Activated T-cell treated with anti-CD3 and anti-CD28 coated beads for 24 hours (primary cell): ENCODE data around the gene AHRR.
"Not testable (repeated sequence)": the region's sequence is repeated elsewhere in the genome, so short reads cannot be mapped to it uniquely, and the experiment has no call there.

Experiments used
- DNase-seq: peaks from one replicate; pipeline ENCODE4 v3.0.0-alpha.2; 2020; ENCODE audit warnings: low read depth

Gene AHRR

DNA sequence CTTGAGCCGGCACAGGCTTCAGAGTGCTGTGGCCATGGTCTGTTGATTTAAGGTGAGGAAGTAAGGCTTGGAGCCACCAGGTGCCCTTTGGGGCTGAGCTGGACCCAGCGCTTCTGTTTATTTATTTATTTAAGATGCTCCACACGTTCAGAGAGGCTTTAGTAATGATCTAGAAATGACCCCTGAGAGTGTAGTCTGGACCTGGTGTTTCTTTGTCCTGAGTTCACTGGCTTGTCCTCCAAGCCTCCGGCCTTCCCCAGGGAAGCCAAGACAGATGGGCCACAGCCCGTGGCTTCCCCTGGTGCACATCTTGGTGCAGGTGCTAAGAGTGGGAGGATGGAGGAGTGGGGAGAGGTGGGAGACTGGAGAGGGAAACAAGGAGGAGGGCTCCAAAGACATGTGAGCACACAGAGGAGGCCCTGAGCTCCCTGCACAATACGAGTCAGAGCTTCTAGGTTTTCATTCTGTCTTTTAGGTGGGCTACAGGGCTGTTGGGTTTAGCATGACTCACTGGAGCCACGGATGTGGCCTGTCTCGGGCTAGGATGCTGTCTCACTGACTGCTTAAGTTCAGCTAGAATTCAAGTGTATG lies 56.9 kb downstream of the AHRR start:
- no peak for DNase-seq

DNA sequence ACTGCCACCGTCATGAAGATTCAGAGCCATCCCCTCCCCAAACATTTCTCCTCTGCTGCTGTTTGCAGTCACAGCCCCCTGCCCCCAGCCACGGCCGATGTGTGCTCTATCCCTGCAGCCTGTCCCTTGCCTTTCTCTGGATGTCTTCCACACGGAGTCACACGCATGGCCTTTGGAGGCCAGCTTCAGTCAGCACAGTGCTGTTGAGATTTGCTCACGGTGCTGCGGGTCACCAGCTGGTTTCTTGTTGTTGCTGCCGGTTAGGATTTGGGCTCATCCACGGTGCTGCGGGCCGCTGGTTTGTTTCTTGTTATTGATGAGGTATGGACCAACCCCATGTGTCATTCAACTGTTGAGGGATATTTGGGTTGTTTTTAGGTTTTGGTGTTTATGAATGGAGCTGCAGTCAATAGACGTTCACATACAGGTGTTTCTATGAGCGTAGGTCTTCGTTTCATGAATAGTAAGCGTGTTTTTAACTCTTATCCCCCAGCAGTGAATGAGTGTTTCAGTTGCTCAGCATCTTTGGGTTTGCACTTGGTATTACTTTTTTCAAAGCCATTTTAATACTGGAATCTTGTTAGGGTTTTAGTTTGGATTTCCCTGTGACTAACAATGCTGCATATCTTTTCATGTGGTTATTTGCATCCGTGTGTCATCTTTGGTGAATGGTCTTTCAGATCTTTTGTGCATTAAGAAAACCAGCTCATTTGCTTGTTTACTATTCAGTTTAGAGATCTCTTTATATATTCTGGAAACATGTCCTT lies 57.6 kb downstream of the AHRR start:
- no peak for DNase-seq

DNA sequence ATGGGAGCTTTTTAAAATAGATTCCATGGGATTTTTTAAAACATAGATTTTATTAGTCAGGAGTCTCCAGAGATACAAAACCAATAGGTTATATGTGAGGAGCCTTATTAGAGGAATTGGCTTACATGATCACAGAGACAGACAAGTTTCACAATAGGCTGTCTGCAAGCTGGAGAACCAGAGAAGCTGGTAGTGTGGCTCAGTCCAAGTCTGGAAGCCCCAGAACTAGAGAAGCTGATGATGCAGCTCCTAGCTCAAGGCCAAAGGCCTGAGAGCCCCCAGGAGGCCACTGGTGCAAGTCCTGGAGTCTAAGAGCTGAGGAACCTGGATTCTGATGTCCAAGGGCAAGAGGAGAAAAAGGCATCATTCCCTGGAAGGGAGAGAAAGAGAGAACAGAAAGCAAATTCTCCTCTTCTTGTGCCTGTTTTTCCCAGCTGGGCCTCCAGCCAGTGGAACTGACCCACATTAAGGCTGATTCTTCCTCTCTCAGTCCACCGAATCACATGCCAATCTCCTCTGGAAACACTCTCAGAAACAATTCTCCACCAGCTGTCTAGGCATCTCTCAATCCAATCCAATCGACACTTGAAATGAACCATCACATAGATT lies 59.3 kb downstream of the AHRR start:
- DNase-seq = no peak

DNA sequence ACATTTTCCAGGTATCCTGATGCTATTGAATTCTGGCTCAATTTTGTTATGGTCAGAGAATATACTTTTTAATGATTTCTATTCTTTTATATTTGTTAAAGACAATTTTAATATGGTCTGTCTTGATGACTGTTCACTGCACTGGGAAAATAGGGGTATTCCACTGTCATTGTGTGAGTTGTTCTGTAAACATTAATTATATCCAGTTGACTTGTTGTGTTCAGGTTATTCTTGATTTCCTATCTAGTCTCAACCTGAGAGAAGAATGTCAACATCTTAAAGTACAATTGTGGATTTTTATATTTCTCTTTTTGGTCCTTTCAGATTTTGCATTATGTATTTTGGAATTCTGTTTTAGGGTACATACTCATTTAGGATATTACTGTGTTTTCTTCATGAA lies 61.6 kb downstream of the AHRR start:
- DNase-seq = no peak

DNA sequence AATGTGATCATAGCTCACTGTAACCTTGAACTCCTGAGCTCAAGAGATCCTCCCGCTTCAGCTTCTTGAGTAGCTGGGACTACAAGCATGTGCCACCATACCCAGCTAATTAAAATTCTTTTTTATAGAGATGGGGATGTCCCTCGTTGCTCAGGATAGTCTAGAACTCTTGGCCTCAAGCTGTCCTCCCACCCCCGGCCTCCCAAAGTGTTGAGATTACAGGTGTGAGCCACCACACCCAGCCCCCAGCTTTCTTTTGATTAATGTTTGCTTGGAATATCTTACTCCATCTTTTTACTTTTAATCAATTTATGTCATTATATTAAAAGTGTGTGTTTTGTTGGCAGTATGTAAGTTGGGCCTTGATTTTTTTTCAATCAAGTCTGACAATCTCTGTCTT lies 62.1 kb downstream of the AHRR start:
- DNase-seq = no peak

DNA sequence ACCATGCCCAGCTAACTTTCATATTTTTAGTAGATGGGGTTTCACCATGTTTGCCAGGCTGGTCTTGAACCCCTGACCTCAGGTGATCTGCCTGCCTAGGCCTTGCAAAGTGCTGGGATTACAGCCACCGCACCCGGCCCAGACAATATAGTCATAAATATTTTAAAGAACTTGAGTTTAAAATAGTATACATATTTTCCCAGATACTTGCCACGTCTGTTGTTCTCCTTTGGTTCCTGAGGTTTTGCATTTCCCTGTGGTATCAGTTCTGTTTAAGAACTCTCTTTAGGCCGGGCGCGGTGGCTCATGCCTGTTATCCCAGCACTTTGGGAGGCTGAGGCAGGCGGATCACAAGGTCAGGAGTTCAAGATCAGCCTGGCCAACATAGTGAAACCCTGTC lies 63.1 kb downstream of the AHRR start:
- DNase-seq = not testable (repeated sequence)

DNA sequence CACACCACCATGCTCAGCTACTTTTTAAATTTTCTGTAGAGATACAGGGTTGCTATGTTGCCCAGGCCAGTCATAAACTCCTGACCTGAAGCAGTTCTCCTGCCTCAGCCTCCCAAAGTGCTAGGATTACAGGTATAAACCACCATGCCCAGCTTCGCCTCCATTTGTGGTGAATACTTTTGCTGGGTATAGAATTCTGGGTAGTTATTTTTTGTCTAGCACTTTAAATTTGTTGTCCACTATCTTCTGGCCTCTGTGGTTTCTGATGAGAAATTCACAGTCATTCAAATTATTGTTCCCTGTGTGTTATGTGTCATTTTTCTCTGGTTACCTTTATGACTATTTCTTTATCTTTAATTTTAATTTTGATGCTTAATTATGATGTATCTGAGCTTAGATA lies 63.8 kb downstream of the AHRR start:
- no peak for DNase-seq

DNA sequence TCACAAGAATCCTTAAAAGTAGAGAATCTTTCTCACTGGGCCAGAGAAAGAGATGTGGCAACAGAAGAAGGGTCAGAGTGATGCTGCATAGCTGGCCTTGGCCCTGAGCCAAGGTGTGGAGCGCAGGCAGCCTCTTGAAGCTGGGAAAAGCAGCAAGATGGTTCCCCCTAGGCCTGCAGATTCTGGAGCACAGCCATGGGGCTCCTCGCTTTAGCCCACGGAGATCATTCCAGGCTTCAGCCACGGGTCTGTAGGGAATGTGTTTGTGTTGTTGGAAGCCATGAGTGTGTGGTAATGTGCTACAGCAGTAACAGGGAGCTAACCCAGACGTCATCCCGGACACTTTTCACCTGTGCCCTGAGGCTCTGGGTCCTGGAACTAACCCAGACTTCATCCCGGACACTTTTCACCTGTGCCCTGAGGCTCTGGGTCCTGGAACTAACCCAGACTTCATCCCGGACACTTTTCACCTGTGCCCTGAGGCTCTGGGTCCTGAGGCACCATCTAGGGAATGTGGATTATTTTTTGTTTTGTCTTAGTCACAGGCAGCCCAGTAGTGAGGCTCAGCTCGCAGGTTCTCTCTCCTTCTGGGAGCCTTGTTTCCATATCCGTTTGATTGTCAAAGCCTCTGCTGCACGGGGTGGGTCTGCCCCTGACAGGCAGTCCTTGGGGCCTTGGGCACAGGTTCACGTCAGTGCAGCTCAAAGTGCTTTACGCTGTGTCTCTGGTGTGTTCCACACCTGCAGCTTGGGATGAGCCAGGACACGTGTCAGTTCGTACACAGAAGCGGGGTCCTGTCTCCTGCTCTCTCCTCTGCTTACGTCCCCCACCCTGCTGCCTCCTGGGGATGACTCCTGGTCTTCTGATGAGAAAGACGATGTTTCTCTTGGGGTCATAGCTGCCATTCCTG lies 65.2 kb downstream of the AHRR start:
- DNase-seq = no peak

DNA sequence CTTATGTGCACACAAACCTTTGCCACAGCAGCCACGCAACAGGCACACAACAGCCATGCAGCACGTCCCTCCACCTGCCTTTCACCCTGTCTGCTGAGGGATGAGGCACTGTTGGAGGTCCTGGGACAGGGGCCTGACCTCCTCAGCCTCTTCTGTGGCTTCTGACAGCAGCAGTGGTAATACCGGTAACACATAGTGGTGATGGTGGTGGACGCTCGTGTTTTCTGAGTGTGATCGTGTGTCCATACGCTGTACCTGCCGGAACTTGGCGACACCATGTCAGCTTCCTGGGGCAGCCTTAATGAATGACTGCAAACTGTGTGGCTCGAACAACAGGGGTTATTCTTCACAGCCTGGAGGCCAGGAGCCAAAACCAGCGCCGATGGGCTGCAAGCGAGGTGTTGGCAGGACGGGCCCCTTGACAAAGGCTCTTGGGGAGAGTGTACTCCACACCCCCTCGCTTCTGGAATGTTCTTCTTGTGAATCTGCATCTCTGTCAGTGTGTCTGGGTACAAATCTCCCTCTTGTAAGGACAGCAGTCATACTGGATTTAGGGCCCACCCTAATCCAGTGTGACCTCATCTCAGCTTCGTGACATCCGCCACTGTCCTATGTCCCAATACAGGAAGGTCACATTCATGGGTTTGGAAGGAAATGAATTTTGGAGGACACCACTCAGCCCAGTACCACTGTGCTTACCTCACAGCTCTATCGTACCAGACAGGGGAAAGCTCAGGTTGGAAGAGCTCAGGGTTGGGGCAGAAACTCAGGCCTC lies 66.2 kb downstream of the AHRR start:
- no peak for DNase-seq

DNA sequence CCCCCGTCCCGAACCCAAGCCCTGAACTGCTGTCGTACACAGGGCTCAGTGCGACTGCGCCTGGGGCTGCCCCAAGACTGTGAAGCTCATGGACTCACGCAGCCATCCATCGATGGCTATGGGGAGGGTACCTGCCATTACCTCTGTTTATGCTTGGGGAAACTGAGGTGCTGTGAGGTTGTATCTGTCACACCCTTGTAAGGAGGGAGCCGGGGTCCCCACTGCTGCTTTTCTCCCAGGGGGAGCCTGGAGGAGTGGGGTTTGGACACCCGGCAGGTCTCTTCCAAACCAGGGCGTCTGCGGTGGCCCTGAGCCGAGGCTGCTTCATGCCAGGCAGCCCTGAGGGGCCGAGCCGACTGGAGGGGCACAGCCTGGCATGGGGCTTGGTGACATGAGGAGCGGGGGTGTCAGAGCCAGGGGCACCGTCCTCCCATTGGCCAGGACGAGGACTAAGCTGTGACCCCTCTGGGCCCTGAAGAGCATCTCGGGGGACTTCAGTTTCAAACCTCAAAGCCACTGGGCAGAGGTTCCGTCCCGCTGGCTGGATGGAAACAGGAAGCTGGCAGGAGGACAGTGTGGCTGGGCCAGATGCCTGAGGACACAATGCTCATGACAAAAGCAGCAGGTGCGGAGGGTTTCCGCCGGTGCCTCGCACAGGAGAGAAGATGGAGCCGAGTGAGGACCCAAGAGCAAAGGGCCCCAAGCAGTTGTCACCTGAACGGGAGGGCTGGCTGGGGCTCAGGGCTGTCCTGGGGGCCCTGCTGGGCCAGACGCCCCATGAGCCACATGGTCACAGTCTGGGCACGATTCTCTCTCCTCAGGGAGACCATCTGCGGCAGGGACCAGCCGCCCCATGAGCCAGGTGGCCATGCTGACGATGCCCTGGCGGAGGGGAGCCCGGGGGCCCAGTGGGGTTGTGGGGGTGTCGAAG lies 67.0 kb downstream of the AHRR start:
- DNase-seq = no peak

DNA sequence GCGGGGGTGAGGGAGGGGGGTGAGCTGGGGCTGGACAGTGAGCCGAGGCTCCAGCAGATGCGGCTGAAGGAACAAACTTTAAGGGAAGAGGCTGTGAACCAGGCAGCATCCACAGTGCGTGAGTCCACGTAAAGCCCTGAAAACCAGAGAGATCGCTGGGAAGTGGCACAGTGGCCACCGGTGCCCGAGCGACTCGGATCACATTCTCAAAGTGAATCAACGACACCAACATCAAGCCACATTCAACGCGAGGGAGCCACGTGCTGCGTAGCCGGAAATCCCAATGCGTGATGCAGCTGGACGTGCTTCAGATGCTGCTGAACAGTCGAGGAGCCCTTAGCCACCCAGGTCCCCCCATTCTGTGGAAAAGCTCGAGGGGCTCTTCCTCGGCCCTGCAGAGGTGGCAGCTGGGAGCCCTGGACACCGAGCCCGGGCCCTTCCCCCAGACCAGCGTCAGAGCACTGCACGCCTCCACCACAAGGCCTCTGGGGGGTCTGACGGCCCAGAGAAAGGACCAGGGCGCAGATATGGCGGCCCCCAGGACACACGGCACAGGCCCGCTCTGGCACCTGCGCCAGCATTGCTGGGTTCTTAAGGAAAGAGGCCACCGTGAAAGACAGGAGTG lies 67.8 kb downstream of the AHRR start:
- no peak for DNase-seq

DNA sequence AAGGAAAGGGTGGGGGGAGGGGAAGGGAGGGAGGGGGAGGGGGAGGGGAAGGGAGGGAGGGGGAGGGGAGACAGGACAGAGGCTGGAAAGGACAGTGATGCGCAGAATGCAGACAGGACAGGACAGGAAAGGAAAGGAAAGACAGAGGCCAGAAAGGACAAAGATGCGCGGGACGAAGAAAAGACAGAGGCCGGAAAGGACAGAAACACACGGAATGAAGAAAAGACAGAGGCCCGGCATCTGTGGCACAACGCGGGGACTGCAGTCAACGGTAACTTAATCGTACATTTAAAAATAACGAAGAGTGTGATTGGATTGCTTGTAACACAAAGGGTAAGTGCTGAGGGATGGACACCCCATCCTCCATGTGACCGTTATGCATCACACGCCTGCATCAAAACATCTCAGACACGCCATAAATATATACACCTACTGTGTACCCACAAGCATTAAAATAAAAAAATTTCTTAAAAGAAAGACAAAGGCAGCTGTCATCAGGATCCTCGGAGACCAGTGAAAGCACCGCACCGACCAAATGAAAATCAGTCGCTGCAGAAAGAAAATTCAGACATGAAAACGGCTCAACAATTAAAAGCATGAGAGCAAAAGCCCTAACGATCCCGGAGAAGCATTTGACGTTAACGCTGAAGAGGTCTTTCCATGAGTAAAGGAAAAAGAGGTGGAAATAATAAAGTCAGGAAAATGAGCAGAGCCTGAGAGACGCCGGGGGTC lies 68.5 kb downstream of the AHRR start:
- no peak for DNase-seq

DNA sequence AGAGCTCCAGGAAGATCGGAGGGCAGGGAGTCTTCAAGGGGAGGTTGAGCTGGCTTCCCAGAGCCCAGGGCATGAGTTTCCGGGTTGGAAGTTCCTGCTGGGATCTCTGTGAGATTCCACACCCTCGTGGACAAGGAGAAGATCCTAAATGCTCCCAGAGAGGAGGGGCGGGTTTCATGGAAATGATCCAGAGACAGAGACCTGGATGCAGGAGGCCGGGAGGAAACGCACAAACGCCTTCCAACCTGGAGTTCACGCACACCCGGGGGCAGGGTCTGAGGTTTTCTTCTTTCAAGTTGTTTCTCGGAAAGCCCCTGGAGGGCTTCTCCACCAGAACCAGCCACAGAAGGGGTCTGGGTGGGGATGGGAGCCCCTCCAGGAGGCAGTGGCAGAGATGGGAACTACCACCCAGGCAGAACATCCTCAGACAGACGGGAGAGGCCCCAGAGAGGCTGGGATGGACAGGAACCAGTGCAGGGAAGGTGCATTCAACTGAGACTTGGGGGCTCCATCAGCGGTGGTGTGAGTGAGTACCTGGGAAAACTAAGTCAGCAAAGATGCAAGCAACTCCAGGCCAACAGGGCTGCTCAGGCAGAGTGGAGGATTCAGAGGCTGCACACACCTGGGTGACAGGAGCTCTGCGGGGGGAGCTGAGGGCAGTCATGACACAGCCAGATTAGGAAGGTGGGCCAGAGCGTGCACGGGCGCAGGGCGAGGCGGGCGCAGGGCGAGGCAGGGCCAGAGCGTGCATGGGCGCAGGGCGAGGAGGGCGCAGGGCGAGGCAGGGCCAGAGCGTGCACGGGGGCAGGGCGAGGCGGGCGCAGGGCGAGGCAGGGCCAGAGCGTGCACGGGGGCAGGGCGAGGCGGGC lies 69.3 kb downstream of the AHRR start:
- DNase-seq = no peak

DNA sequence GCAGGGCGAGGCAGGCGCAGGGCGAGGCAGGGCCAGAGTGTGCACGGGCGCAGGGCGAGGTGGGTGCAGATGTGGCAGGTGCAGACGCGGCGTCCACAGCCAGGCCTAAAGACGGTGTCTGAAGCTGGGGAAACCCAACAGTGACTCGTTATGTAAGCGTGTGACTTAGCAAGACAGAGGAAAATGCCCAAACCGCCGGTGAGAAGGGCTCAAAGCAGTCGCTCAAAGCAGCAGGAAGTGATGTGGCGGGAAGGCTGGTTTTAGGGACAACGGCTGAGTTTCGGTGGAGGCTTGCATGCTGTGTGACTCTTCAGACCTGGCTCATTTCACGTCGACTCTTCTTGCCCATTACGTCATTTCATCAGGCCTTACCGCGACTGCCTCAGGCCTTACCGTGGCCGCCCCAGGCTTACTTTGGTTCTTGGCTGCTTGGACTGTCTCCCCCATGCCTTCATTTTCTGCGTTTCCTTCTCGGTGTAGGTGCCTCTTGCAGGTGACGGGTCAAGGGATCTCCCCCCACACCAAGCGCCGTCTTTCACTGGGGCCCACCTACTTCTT lies 71.0 kb downstream of the AHRR start:
- DNase-seq = peak; percentile 85

DNA sequence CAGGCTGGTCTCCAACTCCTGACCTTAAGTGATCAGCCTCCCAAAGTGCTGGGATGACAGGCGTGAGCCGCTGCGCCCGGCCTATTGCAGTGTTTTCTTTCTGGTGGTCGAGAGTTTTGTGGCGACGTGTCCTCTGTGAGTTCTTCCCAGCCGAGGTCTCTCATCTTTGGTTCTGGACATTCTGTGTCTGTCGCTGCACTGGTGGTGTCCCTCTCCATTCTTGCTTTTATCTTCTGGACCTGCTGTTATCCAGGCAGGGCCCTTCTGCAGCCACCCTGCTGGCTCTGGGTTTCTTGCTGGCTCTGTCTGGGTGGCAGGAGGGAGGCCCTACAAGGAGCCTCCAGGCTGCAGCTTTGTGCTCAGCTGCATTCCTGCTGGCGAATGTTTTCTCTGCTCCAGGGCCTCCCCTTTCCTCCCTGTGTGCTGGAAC lies 72.3 kb downstream of the AHRR start:
- no peak for DNase-seq

DNA sequence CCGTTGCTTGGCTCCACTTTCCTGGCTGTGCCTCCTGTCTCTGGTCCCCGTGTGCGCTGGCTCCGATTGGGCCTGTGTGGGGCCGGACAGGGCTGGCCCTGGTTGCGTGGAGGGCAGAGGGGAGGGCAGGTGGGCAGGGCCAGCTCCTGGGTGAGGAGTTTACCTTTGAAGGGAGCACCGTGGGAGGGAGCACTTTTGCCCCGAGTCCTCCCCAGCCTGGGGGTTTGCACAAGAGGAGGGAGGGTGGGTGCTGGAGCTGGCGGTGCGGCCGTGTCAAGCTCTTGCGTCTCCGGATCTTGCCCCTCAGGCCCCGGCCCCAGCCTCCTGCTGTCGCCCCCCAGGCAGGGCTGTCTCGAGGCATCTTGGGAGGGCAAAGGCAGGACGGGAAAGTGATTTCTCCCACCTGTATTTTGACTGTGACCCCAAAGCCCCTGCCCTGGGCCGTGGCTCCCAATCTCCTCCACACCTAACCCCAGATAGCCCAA lies 73.2 kb downstream of the AHRR start:
- DNase-seq = no peak

DNA sequence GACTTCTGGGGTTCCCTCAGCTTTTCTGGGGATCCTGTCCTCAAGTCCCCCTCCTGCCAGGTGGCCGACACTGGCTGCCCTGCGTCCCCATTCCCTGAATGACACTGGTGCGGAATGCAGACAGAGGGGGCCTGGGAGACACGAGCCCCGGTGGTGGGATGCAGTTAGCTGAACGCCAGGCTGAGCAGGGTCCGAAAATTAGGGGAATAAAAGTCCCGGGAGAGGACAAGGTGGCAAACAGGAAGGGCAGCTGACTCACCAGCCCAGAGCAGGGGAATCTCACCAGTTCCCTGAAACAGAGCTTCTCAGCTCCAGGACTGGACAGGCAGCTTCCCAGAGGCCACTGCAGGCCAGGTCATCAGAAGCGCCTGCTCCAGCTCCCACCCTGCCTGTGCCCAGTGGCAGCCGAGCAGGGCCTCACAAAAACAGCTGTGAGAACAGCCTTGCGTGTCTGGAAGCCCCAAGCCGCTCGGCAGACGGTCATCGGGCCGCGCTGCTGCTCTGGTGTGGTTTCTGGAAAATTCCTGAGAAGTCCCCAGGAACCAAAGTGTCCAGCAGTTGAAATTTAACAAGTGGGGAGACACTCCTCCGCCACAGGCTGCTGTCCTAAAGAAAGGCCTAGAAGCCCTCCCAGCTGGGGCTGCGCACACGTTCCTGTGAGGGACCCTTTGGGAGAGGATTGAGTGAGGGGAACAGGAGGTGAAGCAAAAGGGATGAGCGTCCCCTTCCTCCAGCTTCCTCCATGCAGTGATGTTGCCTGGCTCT lies 73.8 kb downstream of the AHRR start:
- no peak for DNase-seq
